Measurements from ENCODE around the gene UNC5A.

UNC5A gene

GRCh38 chr5:176895831-176896230 is 85.5 kb downstream of the UNC5A start:
- no peak overlapping the region for H3K4me3 ChIP-seq (ENCODE audit: low read length)
- no peaks in the 10 kb centered on the region for H3K9me3 ChIP-seq (ENCODE audit: low read length)
- no peaks in the 10 kb centered on the region for H3K36me3 ChIP-seq (ENCODE audit: insufficient read depth, low read length)
- H3K27me3 ChIP-seq (ENCODE audit: insufficient read depth, low read length), result peaks cover 4% of the 10 kb centered on the region
- peaks cover 1% of the 10 kb centered on the region for H3K4me1 ChIP-seq (ENCODE audit: insufficient read depth, low read length)
- no peak overlapping the region for H2AFZ ChIP-seq (ENCODE audit: low read depth, low read length)

GRCh38 chr5:176897263-176897662 is 86.9 kb downstream of the UNC5A start:
- no peak overlapping the region for H3K4me3 ChIP-seq (ENCODE audit: low read length)
- H3K9me3 ChIP-seq (ENCODE audit: low read length), result no peaks in the 10 kb centered on the region
- peaks cover 7% of the 10 kb centered on the region for H3K36me3 ChIP-seq (ENCODE audit: insufficient read depth, low read length)
- no peak overlapping the region for H2AFZ ChIP-seq (ENCODE audit: low read depth, low read length)
- peaks cover 4% of the 10 kb centered on the region for H3K4me1 ChIP-seq (ENCODE audit: insufficient read depth, low read length)
- H3K27me3 ChIP-seq (ENCODE audit: insufficient read depth, low read length), result no peaks in the 10 kb centered on the region

GRCh38 chr5:176899296-176899891 is 89.0 kb downstream of the UNC5A start, which contains the start of gene HK3:
TSS of gene HK3 (minus strand) at chr5:176899346. CDS start at chr5:176896159, 3,187 bp downstream.
- Histone ChIP-seq H3K4me1 (ENCODE audit: insufficient read depth, low read length) (peaks cover 9% of the 10 kb centered on the region), H3K36me3 (ENCODE audit: insufficient read depth, low read length) (peaks cover 25% of the 10 kb centered on the region), H3K4me3 (ENCODE audit: low read length) (no peak within 1 kb of the TSS), H3K9me3 (ENCODE audit: low read length) (no peaks in the 10 kb centered on the region), H2AFZ (ENCODE audit: low read depth, low read length) (no peak within 1 kb of the TSS), H3K27me3 (ENCODE audit: insufficient read depth, low read length) (no peaks in the 10 kb centered on the region)

- no peaks in the 10 kb centered on the region for H3K27me3 ChIP-seq (ENCODE audit: insufficient read depth, low read length)
- peaks cover 31% of the 10 kb centered on the region for H3K36me3 ChIP-seq (ENCODE audit: insufficient read depth, low read length)
- H3K4me3 ChIP-seq (ENCODE audit: low read length), result no peak overlapping the region
- H3K4me1 ChIP-seq (ENCODE audit: insufficient read depth, low read length), result peaks cover 15% of the 10 kb centered on the region
- H3K9me3 ChIP-seq (ENCODE audit: low read length), result no peaks in the 10 kb centered on the region
- H2AFZ ChIP-seq (ENCODE audit: low read depth, low read length), result no peak overlapping the region
These were observed 89.8 kb downstream of the UNC5A start for GRCh38 chr5:176899946-176900779.

- no peaks in the 10 kb centered on the region for H3K27me3 ChIP-seq (ENCODE audit: insufficient read depth, low read length)
- H3K9me3 ChIP-seq (ENCODE audit: low read length), result no peaks in the 10 kb centered on the region
- no peak overlapping the region for H2AFZ ChIP-seq (ENCODE audit: low read depth, low read length)
- no peak overlapping the region for H3K4me3 ChIP-seq (ENCODE audit: low read length)
- peaks cover 22% of the 10 kb centered on the region for H3K4me1 ChIP-seq (ENCODE audit: insufficient read depth, low read length)
- H3K36me3 ChIP-seq (ENCODE audit: insufficient read depth, low read length), result peaks cover 37% of the 10 kb centered on the region
These were observed 90.4 kb downstream of the UNC5A start for GRCh38 chr5:176900780-176901204.

- Histone ChIP-seq H3K27me3 (ENCODE audit: insufficient read depth, low read length) (no peaks in the 10 kb centered on the region), H3K9me3 (ENCODE audit: low read length) (no peaks in the 10 kb centered on the region), H3K4me3 (ENCODE audit: low read length) (no peak overlapping the region), H3K4me1 (ENCODE audit: insufficient read depth, low read length) (peaks cover 22% of the 10 kb centered on the region), H3K36me3 (ENCODE audit: insufficient read depth, low read length) (peaks cover 44% of the 10 kb centered on the region), H2AFZ (ENCODE audit: low read depth, low read length) (no peak overlapping the region)
These were observed 91.1 kb downstream of the UNC5A start for GRCh38 chr5:176901260-176902101.

- Histone ChIP-seq H3K9me3 (ENCODE audit: low read length) (no peaks in the 10 kb centered on the region), H3K4me3 (ENCODE audit: low read length) (no peak overlapping the region), H3K36me3 (ENCODE audit: insufficient read depth, low read length) (peaks cover 52% of the 10 kb centered on the region), H2AFZ (ENCODE audit: low read depth, low read length) (no peak overlapping the region), H3K27me3 (ENCODE audit: insufficient read depth, low read length) (no peaks in the 10 kb centered on the region), H3K4me1 (ENCODE audit: insufficient read depth, low read length) (peaks cover 22% of the 10 kb centered on the region)
These were observed 91.9 kb downstream of the UNC5A start for GRCh38 chr5:176902102-176902814.

- Histone ChIP-seq H3K36me3 (ENCODE audit: insufficient read depth, low read length) (peaks cover 57% of the 10 kb centered on the region), H3K9me3 (ENCODE audit: low read length) (no peaks in the 10 kb centered on the region)
These were observed 92.7 kb downstream of the UNC5A start for GRCh38 chr5:176902911-176903664.

GRCh38 chr5:176904276-176904675 is 93.9 kb downstream of the UNC5A start:
- Histone ChIP-seq H3K27me3 (ENCODE audit: insufficient read depth, low read length) (no peaks in the 10 kb centered on the region), H3K4me1 (ENCODE audit: insufficient read depth, low read length) (peaks cover 22% of the 10 kb centered on the region), H3K36me3 (ENCODE audit: insufficient read depth, low read length) (peaks cover 57% of the 10 kb centered on the region), H2AFZ (ENCODE audit: low read depth, low read length) (no peak overlapping the region), H3K4me3 (ENCODE audit: low read length) (no peak overlapping the region), H3K9me3 (ENCODE audit: low read length) (no peaks in the 10 kb centered on the region)

More at GRCh38 chr5:176902911-176903664, 92.7 kb downstream of the UNC5A start:
- Histone ChIP-seq H3K27me3 (ENCODE audit: insufficient read depth, low read length) (no peaks in the 10 kb centered on the region), H3K4me3 (ENCODE audit: low read length) (no peak overlapping the region), H3K4me1 (ENCODE audit: insufficient read depth, low read length) (peaks cover 22% of the 10 kb centered on the region), H2AFZ (ENCODE audit: low read depth, low read length) (no peak overlapping the region)

GRCh38 chr5:176906126-176906525 is 95.8 kb downstream of the UNC5A start:
- no peak overlapping the region for H3K4me3 ChIP-seq (ENCODE audit: low read length)
- no peaks in the 10 kb centered on the region for H3K9me3 ChIP-seq (ENCODE audit: low read length)
- H2AFZ ChIP-seq (ENCODE audit: low read depth, low read length), result no peak overlapping the region
- peaks cover 57% of the 10 kb centered on the region for H3K36me3 ChIP-seq (ENCODE audit: insufficient read depth, low read length)
- no peaks in the 10 kb centered on the region for H3K27me3 ChIP-seq (ENCODE audit: insufficient read depth, low read length)
- peaks cover 18% of the 10 kb centered on the region for H3K4me1 ChIP-seq (ENCODE audit: insufficient read depth, low read length)

- Histone ChIP-seq H2AFZ (ENCODE audit: low read depth, low read length) (no peak overlapping the region), H3K27me3 (ENCODE audit: insufficient read depth, low read length) (no peaks in the 10 kb centered on the region), H3K4me3 (ENCODE audit: low read length) (no peak overlapping the region), H3K9me3 (ENCODE audit: low read length) (no peaks in the 10 kb centered on the region), H3K4me1 (ENCODE audit: insufficient read depth, low read length) (peaks cover 17% of the 10 kb centered on the region), H3K36me3 (ENCODE audit: insufficient read depth, low read length) (peaks cover 55% of the 10 kb centered on the region)
These were observed 96.4 kb downstream of the UNC5A start for GRCh38 chr5:176906796-176907195.

Measured in neuron (in vitro differentiated cells).